ENCODE results near the gene ZDHHC3.

Gene ZDHHC3

DNA sequence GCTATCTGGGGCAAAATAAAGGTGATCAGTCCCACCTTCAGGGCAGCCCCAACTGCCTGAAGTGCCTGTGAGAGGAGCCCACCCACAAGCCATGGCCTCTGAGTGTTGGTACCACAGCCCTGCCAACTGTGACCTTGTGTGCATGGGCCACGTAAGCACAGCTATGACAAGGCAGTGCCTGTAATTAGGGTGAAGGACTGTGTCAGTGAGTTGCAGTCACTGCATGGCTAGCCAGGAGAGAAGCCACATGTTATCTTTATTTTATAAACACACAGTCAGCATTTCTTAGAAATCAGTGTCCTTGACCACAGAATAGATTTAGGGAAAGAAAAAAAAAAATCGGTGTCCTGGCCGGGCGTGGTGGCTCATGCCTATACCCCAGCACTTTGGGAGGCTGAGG is 24.8 kb upstream of the ZDHHC3 start:
- no peaks in the 10 kb centered on the region for H3F3A ChIP-seq (ENCODE audit: low read depth)
- H3K9me3 ChIP-seq (ENCODE audit: insufficient read depth, low read depth, low read length), result no peaks in the 10 kb centered on the region
- no peaks in the 10 kb centered on the region for H3K27me3 ChIP-seq (ENCODE audit: insufficient read depth, low read length, poor library complexity, severe bottlenecking)
- H4K20me1 ChIP-seq (ENCODE audit: insufficient read depth, low read length, poor library complexity, severe bottlenecking), result no peaks in the 10 kb centered on the region
- H3K4me2 ChIP-seq (ENCODE audit: low read depth, low read length, poor library complexity, severe bottlenecking), result no peak overlapping the region
- H3K79me2 ChIP-seq (ENCODE audit: insufficient read depth, low read length), result no peaks in the 10 kb centered on the region
- no peak overlapping the region for H3K9ac ChIP-seq (ENCODE audit: low read depth, low read length, poor library complexity, severe bottlenecking)
- H3K4me1 ChIP-seq (ENCODE audit: insufficient read depth, low read length, poor library complexity, severe bottlenecking), result peaks cover 4% of the 10 kb centered on the region
- H3K9me2 ChIP-seq (replicated peaks; ENCODE audit: low read depth, low read length), result no peaks in the 10 kb centered on the region
- H3K36me3 ChIP-seq (ENCODE audit: insufficient read depth, low read length), result peaks cover 87% of the 10 kb centered on the region
- no peak overlapping the region for H3K4me3 ChIP-seq (ENCODE audit: low read length, poor library complexity, severe bottlenecking)
- TF ChIP-seq EZH2phosphoT487 (IDR thresholded peaks at IDR 0.05; ENCODE audit: borderline replicate concordance), result no peak
- TF ChIP-seq, protein P1, sequence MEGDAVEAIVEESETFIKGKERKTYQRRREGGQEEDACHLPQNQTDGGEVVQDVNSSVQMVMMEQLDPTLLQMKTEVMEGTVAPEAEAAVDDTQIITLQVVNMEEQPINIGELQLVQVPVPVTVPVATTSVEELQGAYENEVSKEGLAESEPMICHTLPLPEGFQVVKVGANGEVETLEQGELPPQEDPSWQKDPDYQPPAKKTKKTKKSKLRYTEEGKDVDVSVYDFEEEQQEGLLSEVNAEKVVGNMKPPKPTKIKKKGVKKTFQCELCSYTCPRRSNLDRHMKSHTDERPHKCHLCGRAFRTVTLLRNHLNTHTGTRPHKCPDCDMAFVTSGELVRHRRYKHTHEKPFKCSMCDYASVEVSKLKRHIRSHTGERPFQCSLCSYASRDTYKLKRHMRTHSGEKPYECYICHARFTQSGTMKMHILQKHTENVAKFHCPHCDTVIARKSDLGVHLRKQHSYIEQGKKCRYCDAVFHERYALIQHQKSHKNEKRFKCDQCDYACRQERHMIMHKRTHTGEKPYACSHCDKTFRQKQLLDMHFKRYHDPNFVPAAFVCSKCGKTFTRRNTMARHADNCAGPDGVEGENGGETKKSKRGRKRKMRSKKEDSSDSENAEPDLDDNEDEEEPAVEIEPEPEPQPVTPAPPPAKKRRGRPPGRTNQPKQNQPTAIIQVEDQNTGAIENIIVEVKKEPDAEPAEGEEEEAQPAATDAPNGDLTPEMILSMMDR (conservative IDR thresholded peaks at IDR 0.05; ENCODE audit: low read length), result no peak
- no peak overlapping the region for H2AFZ ChIP-seq (ENCODE audit: low read length)

DNA sequence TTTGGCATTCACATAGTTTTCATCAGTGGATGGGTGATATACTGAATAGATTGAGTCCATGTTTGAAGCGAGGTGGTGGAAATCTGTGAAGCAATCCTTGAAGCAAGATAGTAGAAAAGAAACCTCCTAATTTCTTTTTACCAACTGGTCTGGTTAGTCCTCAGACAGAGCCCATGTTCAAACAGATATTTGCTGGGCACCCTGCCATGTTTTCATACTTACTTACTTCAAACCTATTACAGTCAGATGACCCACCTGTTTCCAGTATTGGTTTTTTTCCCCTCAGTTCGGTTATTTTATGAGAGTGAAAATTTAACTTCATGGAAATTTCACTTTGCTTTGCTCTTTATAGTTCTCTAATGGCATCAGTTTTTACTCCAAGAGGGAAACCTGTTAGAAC is 23.8 kb upstream of the ZDHHC3 start:
- H3K27me3 ChIP-seq (ENCODE audit: insufficient read depth, low read length, poor library complexity, severe bottlenecking), result no peaks in the 10 kb centered on the region
- H4K20me1 ChIP-seq (ENCODE audit: insufficient read depth, low read length, poor library complexity, severe bottlenecking), result no peaks in the 10 kb centered on the region
- H3K79me2 ChIP-seq (ENCODE audit: insufficient read depth, low read length), result no peaks in the 10 kb centered on the region
- H3K4me1 ChIP-seq (ENCODE audit: insufficient read depth, low read length, poor library complexity, severe bottlenecking), result no peaks in the 10 kb centered on the region
- no peaks in the 10 kb centered on the region for H3K9me2 ChIP-seq (replicated peaks; ENCODE audit: low read depth, low read length)
- H3K4me2 ChIP-seq (ENCODE audit: low read depth, low read length, poor library complexity, severe bottlenecking), result no peak overlapping the region
- H3K36me3 ChIP-seq (ENCODE audit: insufficient read depth, low read length), result peaks cover 85% of the 10 kb centered on the region
- H3K9ac ChIP-seq (ENCODE audit: low read depth, low read length, poor library complexity, severe bottlenecking), result no peak overlapping the region
- no peaks in the 10 kb centered on the region for H3F3A ChIP-seq (ENCODE audit: low read depth)
- H3K9me3 ChIP-seq (ENCODE audit: insufficient read depth, low read depth, low read length), result no peaks in the 10 kb centered on the region
- TF ChIP-seq, protein P1 (conservative IDR thresholded peaks at IDR 0.05; ENCODE audit: low read length), result no peak
- TF ChIP-seq EZH2phosphoT487 (IDR thresholded peaks at IDR 0.05; ENCODE audit: borderline replicate concordance), result no peak
- no peak overlapping the region for H3K4me3 ChIP-seq (ENCODE audit: low read length, poor library complexity, severe bottlenecking)
- no peak overlapping the region for H2AFZ ChIP-seq (ENCODE audit: low read length)

- Histone ChIP-seq H3K4me1 (ENCODE audit: insufficient read depth, low read length, poor library complexity, severe bottlenecking) (no peaks in the 10 kb centered on the region), H3K36me3 (ENCODE audit: insufficient read depth, low read length) (peaks cover 82% of the 10 kb centered on the region), H4K20me1 (ENCODE audit: insufficient read depth, low read length, poor library complexity, severe bottlenecking) (peaks cover 9% of the 10 kb centered on the region), H3F3A (ENCODE audit: low read depth) (no peaks in the 10 kb centered on the region), H2AFZ (ENCODE audit: low read length) (no peak overlapping the region), H3K79me2 (ENCODE audit: insufficient read depth, low read length) (peaks cover 13% of the 10 kb centered on the region; the same call in 1 of the 2 replicates), H3K4me3 (ENCODE audit: low read length, poor library complexity, severe bottlenecking) (no peak overlapping the region), H3K9me2 (replicated peaks; ENCODE audit: low read depth, low read length) (no peaks in the 10 kb centered on the region), H3K9me3 (ENCODE audit: insufficient read depth, low read depth, low read length) (no peaks in the 10 kb centered on the region), H3K9ac (ENCODE audit: low read depth, low read length, poor library complexity, severe bottlenecking) (no peak overlapping the region), H3K27me3 (ENCODE audit: insufficient read depth, low read length, poor library complexity, severe bottlenecking) (no peaks in the 10 kb centered on the region), H3K4me2 (ENCODE audit: low read depth, low read length, poor library complexity, severe bottlenecking) (no peak overlapping the region)
- no peak for TF ChIP-seq EZH2phosphoT487 (IDR thresholded peaks at IDR 0.05; ENCODE audit: borderline replicate concordance)
- TF ChIP-seq, protein P1 (conservative IDR thresholded peaks at IDR 0.05; ENCODE audit: low read length), result no peak
These were observed 20.6 kb upstream of the ZDHHC3 start for GRCh38 chr3:44996556-44996969.

All from Loucy (cell line).